PFSK-1 (cell line): ENCODE data around the gene CFAP20.

Experiments
- FOXP2 ChIP-seq: optimal IDR thresholded peaks from 2 replicates; pipeline ENCODE3; 2011; ENCODE audit warnings: borderline replicate concordance, control low read depth, inconsistent platforms; ENCODE audit not compliant: insufficient read depth; ENCODE audit errors: extremely low read length, extremely low read depth
- POLR2AphosphoS5 ChIP-seq: IDR thresholded peaks from 2 replicates; pipeline ENCODE4 v1.6.1; 2012; ENCODE audit warnings: low read depth, mild to moderate bottlenecking, control low read depth, low read length, moderate library complexity
- SIN3A ChIP-seq: IDR thresholded peaks from 2 replicates; pipeline ENCODE4 v1.6.1; 2012; ENCODE audit warnings: mild to moderate bottlenecking, low read length, moderate library complexity, borderline replicate concordance; ENCODE audit not compliant: insufficient read depth
- TAF1 ChIP-seq: IDR thresholded peaks from 2 replicates; pipeline ENCODE4 v1.6.1; 2012; ENCODE audit warnings: low read length, control low read depth, borderline replicate concordance; ENCODE audit not compliant: insufficient read depth
- TF ChIP-seq, protein P1 (sequence below), 2 experiments: IDR thresholded peaks; 2 replicates each; pipeline versions ENCODE4 v1.6.1 to v1.8.0; 2011 to 2012; ENCODE audit warnings: low read depth in 2 of 2, low read length in 2 of 2, control low read depth in 1 of 2, inconsistent platforms in 1 of 2, mild to moderate bottlenecking in 1 of 2, moderate library complexity in 1 of 2; ENCODE audit not compliant: insufficient read depth in 1 of 2

DNA sequence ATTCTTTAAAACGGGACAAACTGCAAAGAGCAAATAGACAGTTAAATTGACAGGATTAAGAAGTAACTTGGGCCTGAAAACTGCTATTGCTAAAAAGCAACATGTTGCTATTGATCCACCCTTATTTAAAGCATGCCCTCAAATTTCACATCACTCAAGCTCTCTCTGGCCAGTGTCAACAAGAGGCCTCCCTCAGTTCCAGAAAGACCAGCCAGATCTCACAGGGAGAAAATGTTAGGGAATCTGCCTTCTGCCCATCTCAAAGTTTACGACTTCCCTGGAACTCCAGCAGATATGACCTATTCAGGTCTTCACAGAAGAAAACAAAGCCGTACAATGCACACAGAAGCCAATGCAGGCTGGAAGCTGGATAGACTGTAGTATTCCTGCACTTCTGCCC is 8.9 kb downstream of the CFAP20 start:
- TF ChIP-seq POLR2AphosphoS5 (no peak), SIN3A (no peak), TAF1 (no peak), FOXP2 (no peak)
- TF ChIP-seq, protein P1, sequence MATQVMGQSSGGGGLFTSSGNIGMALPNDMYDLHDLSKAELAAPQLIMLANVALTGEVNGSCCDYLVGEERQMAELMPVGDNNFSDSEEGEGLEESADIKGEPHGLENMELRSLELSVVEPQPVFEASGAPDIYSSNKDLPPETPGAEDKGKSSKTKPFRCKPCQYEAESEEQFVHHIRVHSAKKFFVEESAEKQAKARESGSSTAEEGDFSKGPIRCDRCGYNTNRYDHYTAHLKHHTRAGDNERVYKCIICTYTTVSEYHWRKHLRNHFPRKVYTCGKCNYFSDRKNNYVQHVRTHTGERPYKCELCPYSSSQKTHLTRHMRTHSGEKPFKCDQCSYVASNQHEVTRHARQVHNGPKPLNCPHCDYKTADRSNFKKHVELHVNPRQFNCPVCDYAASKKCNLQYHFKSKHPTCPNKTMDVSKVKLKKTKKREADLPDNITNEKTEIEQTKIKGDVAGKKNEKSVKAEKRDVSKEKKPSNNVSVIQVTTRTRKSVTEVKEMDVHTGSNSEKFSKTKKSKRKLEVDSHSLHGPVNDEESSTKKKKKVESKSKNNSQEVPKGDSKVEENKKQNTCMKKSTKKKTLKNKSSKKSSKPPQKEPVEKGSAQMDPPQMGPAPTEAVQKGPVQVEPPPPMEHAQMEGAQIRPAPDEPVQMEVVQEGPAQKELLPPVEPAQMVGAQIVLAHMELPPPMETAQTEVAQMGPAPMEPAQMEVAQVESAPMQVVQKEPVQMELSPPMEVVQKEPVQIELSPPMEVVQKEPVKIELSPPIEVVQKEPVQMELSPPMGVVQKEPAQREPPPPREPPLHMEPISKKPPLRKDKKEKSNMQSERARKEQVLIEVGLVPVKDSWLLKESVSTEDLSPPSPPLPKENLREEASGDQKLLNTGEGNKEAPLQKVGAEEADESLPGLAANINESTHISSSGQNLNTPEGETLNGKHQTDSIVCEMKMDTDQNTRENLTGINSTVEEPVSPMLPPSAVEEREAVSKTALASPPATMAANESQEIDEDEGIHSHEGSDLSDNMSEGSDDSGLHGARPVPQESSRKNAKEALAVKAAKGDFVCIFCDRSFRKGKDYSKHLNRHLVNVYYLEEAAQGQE (IDR thresholded peaks at IDR 0.05; ENCODE audit: insufficient read depth in 1 of 2, low read depth in 2 of 2, low read length in 2 of 2) = no peak
